ENCODE data around the gene AMOT.
"Not testable (repeated sequence)": the region's sequence is repeated elsewhere in the genome, so short reads cannot be mapped to it uniquely, and the experiment has no call there.

Gene AMOT

GRCh38 chrX:112868586-112868985 lies 28.0 kb upstream of the AMOT start:
- TF ChIP-seq CTCF (IDR thresholded peaks at IDR 0.05; ENCODE audit: extremely low read depth, insufficient read depth, missing control alignments): no peak
- in situ Hi-C loops (cut with MboI; ENCODE audit: low pct_unique_long_range_greater_than_20kb, low sequenced_read_pairs, unreplicated experiment): no loop called here
- DNase-seq (ENCODE audit: low spot score): no peak

- in situ Hi-C loops (cut with MboI; ENCODE audit: low pct_unique_long_range_greater_than_20kb, low sequenced_read_pairs, unreplicated experiment): no loop called here
- TF ChIP-seq CTCF (IDR thresholded peaks at IDR 0.05; ENCODE audit: extremely low read depth, insufficient read depth, missing control alignments): no peak
- no peak for DNase-seq (ENCODE audit: low spot score)
These were observed 26.9 kb upstream of the AMOT start for GRCh38 chrX:112867570-112867969.

- no peak for DNase-seq (ENCODE audit: low spot score)
- no peak for TF ChIP-seq CTCF (IDR thresholded peaks at IDR 0.05; ENCODE audit: extremely low read depth, insufficient read depth, missing control alignments)
- in situ Hi-C loops (cut with MboI; ENCODE audit: low pct_unique_long_range_greater_than_20kb, low sequenced_read_pairs, unreplicated experiment): no loop called here
These were observed 25.5 kb upstream of the AMOT start for GRCh38 chrX:112866175-112866574.

GRCh38 chrX:112865464-112866025 lies 24.9 kb upstream of the AMOT start:
- in situ Hi-C loops (cut with MboI; ENCODE audit: low pct_unique_long_range_greater_than_20kb, low sequenced_read_pairs, unreplicated experiment): no loop called here
- TF ChIP-seq CTCF (IDR thresholded peaks at IDR 0.05; ENCODE audit: extremely low read depth, insufficient read depth, missing control alignments): no peak

DNA sequence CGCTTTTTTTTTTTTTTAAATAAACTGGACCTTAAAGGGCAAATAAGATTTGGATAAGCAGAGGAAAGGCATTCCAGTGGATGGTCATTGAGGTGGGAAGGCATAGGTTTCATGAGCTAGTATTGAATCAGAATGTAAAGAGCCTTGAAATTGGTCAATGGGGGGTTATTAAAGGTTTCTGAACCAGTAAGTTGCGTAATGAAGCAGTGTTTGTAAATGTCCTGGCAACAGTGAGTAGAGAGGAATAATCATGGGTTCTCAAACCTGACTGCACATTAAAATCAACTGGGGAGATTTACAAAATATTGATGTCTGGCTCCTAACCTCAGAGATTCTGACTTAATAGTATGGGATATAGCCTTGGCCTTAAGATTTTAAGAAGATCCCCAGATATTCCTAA lies 23.2 kb upstream of the AMOT start:
- TF ChIP-seq CTCF (IDR thresholded peaks at IDR 0.05; ENCODE audit: extremely low read depth, insufficient read depth, missing control alignments): no peak
- in situ Hi-C loops (cut with MboI; ENCODE audit: low pct_unique_long_range_greater_than_20kb, low sequenced_read_pairs, unreplicated experiment): no loop called here
- no peak for DNase-seq (ENCODE audit: low spot score)

More at GRCh38 chrX:112865464-112866025, 24.9 kb upstream of the AMOT start:
- DNase-seq (ENCODE audit: low spot score): no peak

DNA sequence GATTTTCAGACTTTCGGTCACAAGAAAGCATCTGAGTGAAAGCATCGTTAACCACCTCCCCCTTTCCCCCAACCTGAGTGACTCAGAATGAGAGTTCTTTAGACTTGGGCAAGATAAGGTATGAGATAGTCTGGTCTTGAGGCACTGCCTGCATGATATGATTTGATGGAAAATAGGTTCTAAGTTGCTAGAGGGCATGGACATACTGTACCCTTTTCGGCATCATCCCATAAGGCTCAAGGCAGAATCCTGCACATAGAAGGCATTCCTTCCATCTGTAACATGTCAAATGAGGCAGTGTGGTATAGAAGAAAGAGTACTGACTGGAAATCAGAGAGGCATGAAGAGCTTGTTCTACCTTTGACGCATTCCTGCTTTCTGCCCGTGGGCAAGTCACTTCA lies 16.8 kb upstream of the AMOT start:
- no peak for DNase-seq (ENCODE audit: low spot score)
- TF ChIP-seq CTCF (IDR thresholded peaks at IDR 0.05; ENCODE audit: extremely low read depth, insufficient read depth, missing control alignments): no peak
- in situ Hi-C loops (cut with MboI; ENCODE audit: low pct_unique_long_range_greater_than_20kb, low sequenced_read_pairs, unreplicated experiment): no loop called here

GRCh38 chrX:112854901-112855300 lies 14.3 kb upstream of the AMOT start:
- DNase-seq (ENCODE audit: low spot score); in situ Hi-C loops (cut with MboI; ENCODE audit: low pct_unique_long_range_greater_than_20kb, low sequenced_read_pairs, unreplicated experiment): not testable (repeated sequence)

Data from GM13977 (cell line).